ENCODE data around the gene PLPP3. TPM values are rescaled to one million over a fixed set of nuclear protein-coding genes. Genes with fewer than 3 reads are reported as not detected.

The PLPP3 gene
- polyA plus RNA-seq, 1 of the 3 experiments (the other 2 are of a cell fraction), result 32.2 TPM

DNA sequence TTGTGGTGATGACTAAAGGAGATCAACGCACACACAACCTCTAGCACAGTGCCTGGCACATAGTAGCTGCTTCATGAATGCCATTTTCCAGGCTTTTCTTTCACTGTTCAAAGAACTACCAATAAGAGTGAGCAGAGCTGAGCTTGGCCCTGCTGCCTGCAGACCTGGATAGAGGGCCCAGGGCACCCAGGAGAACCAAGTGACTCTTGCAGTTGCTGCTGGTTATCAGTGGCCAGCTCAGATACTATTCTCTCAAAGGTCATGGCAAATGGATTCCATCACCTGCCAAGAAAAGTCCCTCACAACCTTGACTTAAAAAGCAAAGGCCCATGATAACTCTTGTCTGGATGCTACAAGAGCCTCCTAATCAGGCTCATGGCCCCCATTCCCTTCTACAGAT, 41.7 kb downstream of the PLPP3 start:
- CTCF ChIA-PET, result interaction anchor here (0.7 to 1.4 kb wide), 3 partner anchors 10 to 1587 kb away, joined by 3 to 4 read pairs (median 4); no protein-coding TSS in a partner anchor
- peaks cover under 1% of the 10 kb centered on the region; the same call in 1 of the 2 replicates for H4K20me1 ChIP-seq (ENCODE audit: insufficient read depth)
- WGBS (ENCODE audit: low lambda C conversion rate), result 86% methylated on average over 1 of the region's 1 CpG

GRCh38 chr1:56535939-56536338, 43.4 kb downstream of the PLPP3 start:
- POLR2A ChIA-PET, result no interaction called here

More for the DNA sequence above, 41.7 kb downstream of the PLPP3 start:
- no peak for DNase-seq
- Histone ChIP-seq H3K4me3 (ENCODE audit: low read depth in 2 of 2, low read length in 1 of 2) (no peak overlapping the region), H3F3A (replicated peaks; ENCODE audit: insufficient read depth) (no peaks in the 10 kb centered on the region), H3K27ac (ENCODE audit: low read depth in 2 of 2, low read length in 1 of 2) (no peak overlapping the region; a peak in 1 of 4 replicates), H3K9me2 (no peaks in the 10 kb centered on the region), H3K36me3 (replicated peaks in 1 of 2; ENCODE audit: control insufficient read depth in 1 of 2, insufficient read depth in 2 of 2, low read length in 1 of 2) (peaks cover 5 to 67% of the 10 kb centered on the region in 2 experiments), H3K9me3 (no peaks in the 10 kb centered on the region), H3K4me2 (no peak overlapping the region), H3K27me3 (ENCODE audit: insufficient read depth) (no peaks in the 10 kb centered on the region), H3K4me1 (ENCODE audit: control insufficient read depth in 1 of 2, insufficient read depth in 2 of 2, low read depth in 1 of 2, low read length in 1 of 2) (peaks cover 0 to 56% of the 10 kb centered on the region in 2 experiments; a peak in 2 of 4 replicates), H3K9ac (no peak overlapping the region), H2AFZ (ENCODE audit: low read depth) (no peak overlapping the region), H3K79me2 (ENCODE audit: insufficient read depth) (peaks cover 10% of the 10 kb centered on the region; the same call in 1 of the 2 replicates)
- POLR2A ChIA-PET, result no interaction called here
- TF ChIP-seq NRF1 (IDR thresholded peaks at IDR 0.05; ENCODE audit: low read depth, low read length), result no peak
- no peak for TF ChIP-seq RFX5 (IDR thresholded peaks at IDR 0.05; ENCODE audit: low read length)
- no peak for TF ChIP-seq FOXJ3 (CRISPR knock-in tag; IDR thresholded peaks at IDR 0.05)
- no peak for TF ChIP-seq RCOR1 (IDR thresholded peaks at IDR 0.05; ENCODE audit: low read length)
- TF ChIP-seq TCF12 (IDR thresholded peaks at IDR 0.05), result no peak
- TF ChIP-seq YY1 (IDR thresholded peaks at IDR 0.05; ENCODE audit: low read depth), result no peak
- no peak for TF ChIP-seq MAX (IDR thresholded peaks at IDR 0.05; ENCODE audit: low read depth)
- TF ChIP-seq ELF1 (IDR thresholded peaks at IDR 0.05), result no peak
- TF ChIP-seq FOXM1 (IDR thresholded peaks at IDR 0.05; ENCODE audit: low read depth), result no peak
- no peak for TF ChIP-seq MEF2A (IDR thresholded peaks at IDR 0.05; ENCODE audit: borderline replicate concordance, low read depth)

More at GRCh38 chr1:56535939-56536338, 43.4 kb downstream of the PLPP3 start:
- Histone ChIP-seq H3K79me2 (ENCODE audit: insufficient read depth) (peaks cover 8% of the 10 kb centered on the region; the same call in 1 of the 2 replicates), H4K20me1 (ENCODE audit: insufficient read depth) (peaks cover 6% of the 10 kb centered on the region; the same call in 1 of the 2 replicates), H3K9me2 (no peaks in the 10 kb centered on the region), H3K4me2 (no peak overlapping the region), H3K27ac (ENCODE audit: low read depth in 2 of 2, low read length in 1 of 2) (no peak overlapping the region), H3K27me3 (ENCODE audit: insufficient read depth) (no peaks in the 10 kb centered on the region), H2AFZ (ENCODE audit: low read depth) (no peak overlapping the region), H3F3A (replicated peaks; ENCODE audit: insufficient read depth) (no peaks in the 10 kb centered on the region), H3K9me3 (no peaks in the 10 kb centered on the region), H3K9ac (no peak overlapping the region), H3K4me1 (ENCODE audit: control insufficient read depth in 1 of 2, insufficient read depth in 2 of 2, low read depth in 1 of 2, low read length in 1 of 2) (peaks cover 0 to 66% of the 10 kb centered on the region in 2 experiments; a peak in 2 of 4 replicates), H3K4me3 (ENCODE audit: low read depth in 2 of 2, low read length in 1 of 2) (no peak overlapping the region), H3K36me3 (replicated peaks in 1 of 2; ENCODE audit: control insufficient read depth in 1 of 2, insufficient read depth in 2 of 2, low read length in 1 of 2) (peaks cover 5 to 56% of the 10 kb centered on the region in 2 experiments)
- TF ChIP-seq TEAD4 (IDR thresholded peaks at IDR 0.05; ENCODE audit: borderline replicate concordance, insufficient read depth) (no peak), GABPA (IDR thresholded peaks at IDR 0.05; ENCODE audit: low read depth) (no peak), TAF1 (IDR thresholded peaks at IDR 0.05; ENCODE audit: borderline replicate concordance, low read depth, low read length) (no peak), CTCF (IDR thresholded peaks at IDR 0.05) (no peak), TCF12 (IDR thresholded peaks at IDR 0.05) (no peak)
- WGBS (ENCODE audit: low lambda C conversion rate), result 88% methylated on average over 4 of the region's 4 CpGs
- DNase-seq, result no peak
- CTCF ChIA-PET, result interaction anchor here (0.7 to 1.3 kb wide), 3 partner anchors 10 to 41 kb away, joined by 3 to 4 read pairs (median 3); no protein-coding TSS in a partner anchor

Data from SK-N-SH (cell line).